ENCODE data around the gene COX14.

COX14 gene

GRCh38 chr12:50089730-50090129 lies 22.3 kb upstream of the COX14 start:
- Mint-ChIP-seq H3K36me3 (peaks cover 34% of the 10 kb centered on the region), H3K9me3 (no peaks in the 10 kb centered on the region)

GRCh38 chr12:50090391-50090790 lies 21.6 kb upstream of the COX14 start:
- CTCF ChIA-PET: interaction anchor here (1.3 to 1.8 kb wide), 5 partner anchors 11 to 87 kb away, joined by 3 to 20 read pairs (median 6); partner anchors contain the start of genes COX14 and GPD1

More at GRCh38 chr12:50089730-50090129, 22.3 kb upstream of the COX14 start:
- Mint-ChIP-seq H3K4me1 (peaks cover 23% of the 10 kb centered on the region), H3K4me3 (no peak overlapping the region), H3K27ac (peak overlapping the region; percentile 7), H3K27me3 (no peaks in the 10 kb centered on the region)
- CTCF ChIA-PET: interaction anchor here (0.7 to 1.8 kb wide), 11 partner anchors 11 to 122 kb away, joined by 3 to 20 read pairs (median 3); partner anchors contain the start of genes COX14 and GPD1
- no peak for DNase-seq

DNA sequence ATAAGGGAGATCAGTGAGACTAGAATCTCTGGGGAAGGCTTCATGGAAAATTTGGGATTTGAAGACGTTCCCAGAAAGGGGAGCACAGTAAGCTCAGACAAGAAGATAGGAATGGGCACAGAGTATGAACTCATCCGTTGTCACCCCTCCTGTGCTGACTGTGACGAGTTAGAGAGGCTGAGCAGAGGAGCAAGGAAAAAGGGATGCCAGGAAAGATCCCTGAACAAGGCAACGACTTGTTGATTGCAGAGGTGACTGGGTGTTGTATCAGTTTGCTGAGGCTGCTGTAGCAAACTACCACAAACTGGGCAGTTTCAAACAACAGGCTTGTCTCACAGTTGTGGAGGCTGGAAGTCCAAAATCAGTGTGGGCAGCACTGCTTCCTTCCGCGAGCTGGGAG lies 14.1 kb upstream of the COX14 start:
- Mint-ChIP-seq H3K27ac (no peak overlapping the region), H3K36me3 (peaks cover 60% of the 10 kb centered on the region), H3K4me1 (no peaks in the 10 kb centered on the region), H3K27me3 (no peaks in the 10 kb centered on the region), H3K9me3 (no peaks in the 10 kb centered on the region), H3K4me3 (no peak overlapping the region)
- no peak for DNase-seq
- CTCF ChIA-PET: interaction anchor here (1.2 kb wide), 1 partner anchor 78 kb away, joined by 3 read pairs; no protein-coding TSS in a partner anchor

More at GRCh38 chr12:50090391-50090790, 21.6 kb upstream of the COX14 start:
- no peaks in the 10 kb centered on the region for H3K27me3 Mint-ChIP-seq
- H3K4me1 Mint-ChIP-seq: peaks cover 20% of the 10 kb centered on the region
- H3K9me3 Mint-ChIP-seq: no peaks in the 10 kb centered on the region
- H3K27ac Mint-ChIP-seq: no peak overlapping the region
- peaks cover 38% of the 10 kb centered on the region for H3K36me3 Mint-ChIP-seq
- DNase-seq: no peak
- no peak overlapping the region for H3K4me3 Mint-ChIP-seq

GRCh38 chr12:50099302-50100008 lies 12.6 kb upstream of the COX14 start:
- Mint-ChIP-seq H3K36me3 (peaks cover 52% of the 10 kb centered on the region), H3K4me3 (no peak overlapping the region)

GRCh38 chr12:50100561-50100960 lies 11.5 kb upstream of the COX14 start:
- Mint-ChIP-seq H3K27ac (no peak overlapping the region), H3K4me1 (no peaks in the 10 kb centered on the region), H3K9me3 (no peaks in the 10 kb centered on the region), H3K4me3 (no peak overlapping the region), H3K27me3 (peaks cover 16% of the 10 kb centered on the region), H3K36me3 (peaks cover 45% of the 10 kb centered on the region)
- DNase-seq: no peak
- CTCF ChIA-PET: interaction anchor here (0.8 to 4.7 kb wide), 4 partner anchors 11 to 133 kb away, joined by 3 to 27 read pairs (median 6); partner anchors contain the start of genes COX14 and SMARCD1

More at GRCh38 chr12:50099302-50100008, 12.6 kb upstream of the COX14 start:
- CTCF ChIA-PET: interaction anchor here (0.6 to 1.3 kb wide), 2 partner anchors 12 to 28 kb away, joined by 4 to 7 read pairs; partner anchors contain the start of gene COX14
- no peaks in the 10 kb centered on the region for H3K9me3 Mint-ChIP-seq
- H3K27me3 Mint-ChIP-seq: peaks cover 6% of the 10 kb centered on the region
- H3K4me1 Mint-ChIP-seq: no peaks in the 10 kb centered on the region
- DNase-seq: no peak
- H3K27ac Mint-ChIP-seq: no peak overlapping the region

DNA sequence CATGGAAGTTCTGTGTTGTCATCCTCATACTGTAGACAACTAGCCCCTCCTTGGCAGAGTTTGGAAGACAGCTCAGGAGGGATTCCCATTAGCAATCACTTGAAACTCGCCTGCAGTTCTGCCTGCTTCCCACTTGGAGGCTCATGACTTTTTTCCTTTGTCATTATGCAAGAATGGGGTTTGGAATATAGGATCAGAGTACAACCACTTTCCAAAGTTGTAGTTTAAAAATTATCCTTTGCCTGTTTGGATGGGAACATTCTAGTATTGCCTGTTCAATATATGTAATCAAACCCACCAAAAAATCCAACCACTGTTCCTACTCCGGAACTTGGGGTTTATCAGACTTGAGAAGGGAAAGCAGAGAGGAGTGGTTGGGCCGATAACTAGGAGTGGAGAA lies 10.4 kb upstream of the COX14 start:
- CTCF ChIA-PET: interaction anchor here (2.1 to 4.7 kb wide), 2 partner anchors 10 to 12 kb away, joined by 7 to 27 read pairs; partner anchors contain the start of gene COX14
- Mint-ChIP-seq H3K4me3 (no peak overlapping the region), H3K27me3 (peaks cover 21% of the 10 kb centered on the region), H3K9me3 (no peaks in the 10 kb centered on the region), H3K36me3 (peaks cover 34% of the 10 kb centered on the region), H3K4me1 (no peaks in the 10 kb centered on the region), H3K27ac (no peak overlapping the region)
- no peak for DNase-seq

GRCh38 chr12:50102131-50102531 lies 9.9 kb upstream of the COX14 start:
- Mint-ChIP-seq H3K27ac (no peak overlapping the region), H3K4me1 (no peaks in the 10 kb centered on the region), H3K4me3 (no peak overlapping the region), H3K9me3 (no peaks in the 10 kb centered on the region), H3K36me3 (peaks cover 30% of the 10 kb centered on the region), H3K27me3 (peaks cover 21% of the 10 kb centered on the region)
- CTCF ChIA-PET: interaction anchor here (0.5 to 4.7 kb wide), 3 partner anchors 9 to 30 kb away, joined by 3 to 27 read pairs (median 7); partner anchors contain the start of gene COX14
- DNase-seq: no peak

DNA sequence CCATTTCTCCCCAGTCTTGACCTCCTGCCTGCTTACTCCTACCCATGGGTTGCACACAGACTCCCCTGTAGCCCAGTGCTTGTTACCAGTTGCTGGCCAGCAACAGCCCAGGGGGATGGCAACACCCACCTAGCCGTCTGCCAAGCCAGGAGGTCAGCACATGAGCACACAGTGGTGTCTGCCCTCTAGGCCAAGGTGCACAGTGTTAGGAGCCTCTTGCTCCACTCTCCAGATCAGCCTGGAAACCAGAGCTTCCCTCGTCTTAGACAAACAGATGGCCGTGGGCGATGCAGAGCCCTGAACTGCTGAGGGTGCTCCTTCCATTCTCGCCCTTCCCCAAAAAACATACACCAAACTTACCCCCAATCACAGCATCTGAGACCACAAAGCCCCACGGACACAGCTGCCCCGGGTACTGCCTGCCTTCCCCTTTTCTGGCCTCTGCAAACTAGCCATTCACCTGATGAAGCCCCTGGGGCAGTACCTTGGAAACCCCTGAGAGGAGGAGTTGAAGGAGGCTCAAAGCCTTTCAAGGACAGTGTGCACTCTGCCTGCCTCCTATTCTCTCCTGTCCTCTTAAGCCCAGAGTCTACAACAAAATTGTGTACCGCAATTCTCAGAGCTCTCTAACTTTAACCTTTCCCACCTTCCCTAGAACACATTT lies 9.3 kb upstream of the COX14 start:
- Mint-ChIP-seq H3K36me3 (peaks cover 29% of the 10 kb centered on the region), H3K4me1 (no peaks in the 10 kb centered on the region), H3K9me3 (no peaks in the 10 kb centered on the region), H3K27me3 (peaks cover 21% of the 10 kb centered on the region), H3K4me3 (no peak overlapping the region), H3K27ac (no peak overlapping the region)
- no peak for DNase-seq
- CTCF ChIA-PET: interaction anchor here (0.5 to 4.7 kb wide), 6 partner anchors 9 to 385 kb away, joined by 3 to 27 read pairs (median 4); partner anchors contain the start of genes COX14 and SMARCD1

DNA sequence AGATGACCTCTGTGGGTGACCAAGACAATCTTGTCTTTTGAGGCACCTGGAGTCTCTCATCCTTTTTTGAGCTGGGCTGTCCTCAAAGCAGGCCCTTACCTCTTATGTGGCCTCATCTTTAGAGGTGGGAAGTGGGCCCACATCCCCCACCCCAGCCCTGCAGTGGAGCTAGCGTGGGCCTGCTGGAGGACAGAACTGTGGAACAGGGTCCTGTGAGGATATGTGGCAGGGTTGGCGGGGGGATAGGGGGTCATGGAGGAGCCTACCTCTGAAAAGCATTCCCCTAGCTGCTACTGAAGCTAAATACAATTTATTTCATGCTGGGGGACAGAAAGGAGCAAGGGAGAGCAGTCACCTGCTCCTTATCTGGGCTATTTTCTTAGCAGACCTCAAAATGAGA lies 8.7 kb upstream of the COX14 start:
- no peak for DNase-seq
- peaks cover 21% of the 10 kb centered on the region for H3K27me3 Mint-ChIP-seq
- no peaks in the 10 kb centered on the region for H3K9me3 Mint-ChIP-seq
- H3K4me1 Mint-ChIP-seq: no peaks in the 10 kb centered on the region
- no peak overlapping the region for H3K4me3 Mint-ChIP-seq
- H3K27ac Mint-ChIP-seq: no peak overlapping the region
- CTCF ChIA-PET: interaction anchor here (0.6 to 4.7 kb wide), 7 partner anchors 8 to 385 kb away, joined by 3 to 27 read pairs (median 4); partner anchors contain the start of genes COX14 and SMARCD1
- peaks cover 23% of the 10 kb centered on the region for H3K36me3 Mint-ChIP-seq

DNA sequence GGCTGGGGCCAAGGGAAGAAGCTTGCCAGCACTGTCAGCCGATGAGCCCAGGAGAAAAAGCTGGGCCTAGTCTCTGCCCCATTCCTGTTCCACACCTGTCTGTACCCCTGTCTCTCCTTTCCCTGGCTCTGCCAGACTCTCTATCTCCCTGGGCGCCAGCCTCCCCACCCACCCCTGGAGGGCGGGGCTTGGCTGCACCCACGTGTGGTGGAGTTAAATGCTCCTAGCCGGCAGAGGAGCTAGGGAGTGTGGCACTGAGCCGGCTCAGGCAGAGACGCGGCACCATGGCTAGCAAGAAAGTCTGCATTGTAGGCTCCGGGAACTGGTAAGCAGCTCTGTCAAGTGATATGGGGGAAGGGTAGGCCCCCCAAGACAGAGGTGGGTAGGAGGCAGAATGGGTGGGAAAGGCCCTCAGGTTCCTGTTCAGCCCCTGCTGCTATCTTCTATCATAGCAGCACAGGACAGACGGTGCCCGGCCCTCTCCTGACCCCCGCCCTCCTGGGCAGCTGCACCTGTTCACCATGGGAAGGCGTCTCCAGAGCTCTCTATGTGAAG lies 8.2 kb upstream of the COX14 start, which contains the start of gene GPD1:
TSS of gene GPD1 (plus strand) at position 242 of the 555 bp plus-strand sequence. CDS start at position 285, 43 bp downstream.
- Mint-ChIP-seq H3K27ac (no peak within 1 kb of the TSS), H3K4me3 (no peak within 1 kb of the TSS), H3K4me1 (no peaks in the 10 kb centered on the region), H3K27me3 (peaks cover 21% of the 10 kb centered on the region), H3K36me3 (peaks cover 18% of the 10 kb centered on the region), H3K9me3 (no peaks in the 10 kb centered on the region)
- peak; percentile 29 for DNase-seq
- CTCF ChIA-PET: interaction anchor here (0.6 to 4.7 kb wide), 7 partner anchors 8 to 384 kb away, joined by 3 to 27 read pairs (median 4); partner anchors contain the start of genes COX14 and SMARCD1

GRCh38 chr12:50104417-50105366 lies 7.3 kb upstream of the COX14 start:
- H3K27me3 Mint-ChIP-seq: peaks cover 21% of the 10 kb centered on the region
- H3K9me3 Mint-ChIP-seq: no peaks in the 10 kb centered on the region
- H3K36me3 Mint-ChIP-seq: peaks cover 12% of the 10 kb centered on the region
- H3K4me3 Mint-ChIP-seq: no peak overlapping the region
- H3K27ac Mint-ChIP-seq: no peak overlapping the region
- H3K4me1 Mint-ChIP-seq: no peaks in the 10 kb centered on the region
- CTCF ChIA-PET: interaction anchor here (0.9 to 4.7 kb wide), 5 partner anchors 7 to 137 kb away, joined by 3 to 27 read pairs (median 5); partner anchors contain the start of gene COX14
- DNase-seq: no peak

- Mint-ChIP-seq H3K4me3 (no peak overlapping the region), H3K27ac (no peak overlapping the region), H3K9me3 (no peaks in the 10 kb centered on the region), H3K27me3 (peaks cover 21% of the 10 kb centered on the region), H3K36me3 (peaks cover 4% of the 10 kb centered on the region), H3K4me1 (peaks cover 9% of the 10 kb centered on the region)
- DNase-seq: no peak
- CTCF ChIA-PET: interaction anchor here (0.9 kb wide), 1 partner anchor 16 kb away, joined by 3 read pairs; no protein-coding TSS in a partner anchor
Measured at GRCh38 chr12:50105913-50106450, 6.1 kb upstream of the COX14 start.

DNA sequence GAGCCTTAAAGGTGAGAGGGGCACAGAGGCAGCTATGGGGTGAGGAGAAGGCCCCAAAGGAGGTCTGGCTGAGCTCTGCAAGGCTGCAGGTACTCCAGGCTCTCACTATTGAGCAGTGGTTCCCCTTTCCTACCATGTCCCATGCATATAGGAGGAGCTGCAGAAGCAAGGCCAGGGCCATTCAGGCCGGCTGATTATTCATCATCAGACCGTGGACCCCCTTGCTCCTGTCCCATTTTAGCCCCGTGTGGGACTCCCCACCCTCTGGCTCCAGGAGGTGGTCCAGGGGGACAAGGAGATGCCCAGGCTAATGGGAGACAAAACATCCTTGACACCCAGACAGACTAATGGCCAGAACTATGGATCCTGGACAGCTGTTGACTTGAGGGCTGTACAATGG lies 5.1 kb upstream of the COX14 start:
- Mint-ChIP-seq H3K4me3 (no peak overlapping the region), H3K9me3 (no peaks in the 10 kb centered on the region), H3K27ac (no peak overlapping the region), H3K36me3 (no peaks in the 10 kb centered on the region), H3K4me1 (peaks cover 15% of the 10 kb centered on the region), H3K27me3 (peaks cover 26% of the 10 kb centered on the region)
- DNase-seq: no peak
- CTCF ChIA-PET: no interaction called here
